Vagina (tissue), 2 donors: ENCODE data around the gene ANGPTL8. TPM values are rescaled to one million over a fixed set of nuclear protein-coding genes. Genes with fewer than 3 reads are reported as not detected.

ENCODE experiments used
- DNase-seq, 2 donors: peaks; one replicate each; pipeline ENCODE4 v3.0.0-alpha.2; 2017; ENCODE audit errors: extremely low spot score in 2 of 2
- H3K27ac ChIP-seq: fragments of 200-600 bp; sonication (generic); one replicate; pipeline ENCODE4 v1.5.1; 2019
- H3K27me3 ChIP-seq: fragments of 200-600 bp; sonication (generic); one replicate; pipeline ENCODE4 v1.5.1; 2019
- H3K36me3 ChIP-seq, 2 donors: fragments of 200-600 bp; sonication (generic); one replicate each; pipeline ENCODE4 v1.5.1; 2017 to 2019
- H3K4me1 ChIP-seq: fragments of 200-600 bp; sonication (generic); one replicate; pipeline ENCODE4 v1.5.1; 2019
- H3K4me3 ChIP-seq, 2 donors: fragments of 200-600 bp; sonication (generic); 1 replicate in 1 of 2; 2 replicates in 1 of 2; pipeline ENCODE4 v1.5.1; 2016 to 2019
- H3K9me3 ChIP-seq: fragments of 200-600 bp; sonication (generic); one replicate; pipeline ENCODE4 v1.5.1; 2019
- POLR2A ChIP-seq, 2 donors: fragments of 450-650 bp; IDR thresholded peaks; one replicate each; pipeline ENCODE4 v1.6.1; 2017; ENCODE audit warnings: antibody characterized with exemption in 2 of 2, mild to moderate bottlenecking in 2 of 2, moderate library complexity in 2 of 2
- POLR2AphosphoS5 ChIP-seq, 2 donors: sonication (generic); formaldehyde crosslinking; IDR thresholded peaks; one replicate each; pipeline ENCODE4 v1.9.0; 2017; ENCODE audit warnings: antibody characterized with exemption in 2 of 2, mild to moderate bottlenecking in 2 of 2, low read depth in 1 of 2; ENCODE audit not compliant: insufficient read depth in 1 of 2
- intact Hi-C: fragments of 100-400 bp; cut with DNase I; formaldehyde crosslinking; loops from one replicate; pipeline ENCODE4 v1.15.1; 2023
- total RNA-seq: library from RNA; depleted of rRNA; stranded (reverse); fragments of >200 nt; gene quantifications from one replicate; pipeline ENCODE4 v1.2.3, GENCODE V29; 2016
- TF ChIP-seq, protein P1 (sequence below), 3 experiments: fragments of 450-650 bp in 2 of 3; fragments of 200-600 bp in 1 of 3; sonication (generic) in 1 of 3; IDR thresholded peaks; one replicate each; pipeline ENCODE4 v1.5.1; 2017 to 2019; ENCODE audit warnings: antibody characterized with exemption in 3 of 3, mild to moderate bottlenecking in 2 of 3, moderate library complexity in 2 of 3

The ANGPTL8 gene
- total RNA-seq, 1 donor from 2014 or later: not detected

DNA sequence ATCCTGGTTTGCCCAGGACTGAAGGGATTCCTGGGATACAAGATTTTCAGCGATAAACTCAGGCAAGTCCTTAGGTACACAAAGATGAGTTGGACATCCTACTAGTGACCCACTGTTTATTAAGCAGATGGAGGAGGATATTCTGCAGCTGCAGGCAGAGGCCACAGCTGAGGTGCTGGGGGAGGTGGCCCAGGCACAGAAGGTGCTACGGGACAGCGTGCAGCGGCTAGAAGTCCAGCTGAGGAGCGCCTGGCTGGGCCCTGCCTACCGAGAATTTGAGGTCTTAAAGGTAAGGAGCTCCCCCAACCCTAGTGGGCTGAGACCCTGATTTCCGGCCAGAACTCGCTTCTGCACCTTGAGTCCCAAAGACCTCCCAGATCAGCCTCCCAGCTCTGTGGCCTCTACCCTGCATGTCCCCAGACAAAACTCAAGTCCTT is 607 bp downstream of the ANGPTL8 start:
- no peak for DNase-seq
- TF ChIP-seq POLR2A (IDR thresholded peaks at IDR 0.05) (no peak), POLR2AphosphoS5 (IDR thresholded peaks at IDR 0.05; ENCODE audit: insufficient read depth in 1 of 2, low read depth in 1 of 2) (no peak)
- TF ChIP-seq, protein P1, sequence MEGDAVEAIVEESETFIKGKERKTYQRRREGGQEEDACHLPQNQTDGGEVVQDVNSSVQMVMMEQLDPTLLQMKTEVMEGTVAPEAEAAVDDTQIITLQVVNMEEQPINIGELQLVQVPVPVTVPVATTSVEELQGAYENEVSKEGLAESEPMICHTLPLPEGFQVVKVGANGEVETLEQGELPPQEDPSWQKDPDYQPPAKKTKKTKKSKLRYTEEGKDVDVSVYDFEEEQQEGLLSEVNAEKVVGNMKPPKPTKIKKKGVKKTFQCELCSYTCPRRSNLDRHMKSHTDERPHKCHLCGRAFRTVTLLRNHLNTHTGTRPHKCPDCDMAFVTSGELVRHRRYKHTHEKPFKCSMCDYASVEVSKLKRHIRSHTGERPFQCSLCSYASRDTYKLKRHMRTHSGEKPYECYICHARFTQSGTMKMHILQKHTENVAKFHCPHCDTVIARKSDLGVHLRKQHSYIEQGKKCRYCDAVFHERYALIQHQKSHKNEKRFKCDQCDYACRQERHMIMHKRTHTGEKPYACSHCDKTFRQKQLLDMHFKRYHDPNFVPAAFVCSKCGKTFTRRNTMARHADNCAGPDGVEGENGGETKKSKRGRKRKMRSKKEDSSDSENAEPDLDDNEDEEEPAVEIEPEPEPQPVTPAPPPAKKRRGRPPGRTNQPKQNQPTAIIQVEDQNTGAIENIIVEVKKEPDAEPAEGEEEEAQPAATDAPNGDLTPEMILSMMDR (IDR thresholded peaks at IDR 0.05): no peak
- H3K4me3 ChIP-seq: no peak overlapping the region
- intact Hi-C loops: no loop called here
- peaks cover 5% of the 10 kb centered on the region for H3K4me1 ChIP-seq
- H3K36me3 ChIP-seq: peaks cover 0 to 23% of the 10 kb centered on the region in 2 donors
- no peak overlapping the region for H3K27ac ChIP-seq
- H3K9me3 ChIP-seq: peaks cover 3% of the 10 kb centered on the region
- H3K27me3 ChIP-seq: no peaks in the 10 kb centered on the region

DNA sequence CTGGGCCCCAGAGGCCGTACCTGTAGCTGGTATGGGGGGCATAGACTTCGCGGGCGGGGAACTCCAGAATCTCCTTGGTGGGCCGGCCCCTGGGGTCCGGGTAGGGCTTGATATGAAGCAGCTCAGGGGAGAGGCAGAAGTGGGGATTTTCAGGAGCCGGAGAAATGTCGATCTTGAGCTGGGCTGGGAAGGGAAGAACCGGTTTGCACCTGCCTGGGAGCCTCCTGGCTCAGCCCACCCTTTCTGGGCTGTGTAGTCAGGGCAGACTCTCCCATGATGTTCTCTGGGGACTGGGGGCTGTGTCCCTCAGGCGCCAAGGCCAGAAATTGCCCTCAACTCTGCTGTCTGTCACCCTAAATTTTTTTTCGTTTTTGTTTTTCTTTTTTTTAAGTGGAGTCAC is 2.6 kb downstream of the ANGPTL8 start:
- Histone ChIP-seq H3K36me3 (peaks cover 0 to 23% of the 10 kb centered on the region in 2 donors), H3K4me3 (no peak overlapping the region), H3K9me3 (peaks cover 3% of the 10 kb centered on the region), H3K27ac (no peak overlapping the region), H3K4me1 (peaks cover 5% of the 10 kb centered on the region), H3K27me3 (no peaks in the 10 kb centered on the region)
- TF ChIP-seq POLR2AphosphoS5 (IDR thresholded peaks at IDR 0.05; ENCODE audit: insufficient read depth in 1 of 2, low read depth in 1 of 2): no peak
- no peak for TF ChIP-seq POLR2A (IDR thresholded peaks at IDR 0.05)
- TF ChIP-seq, protein P1 (IDR thresholded peaks at IDR 0.05): no peak
- intact Hi-C loops: no loop called here
- no peak for DNase-seq

DNA sequence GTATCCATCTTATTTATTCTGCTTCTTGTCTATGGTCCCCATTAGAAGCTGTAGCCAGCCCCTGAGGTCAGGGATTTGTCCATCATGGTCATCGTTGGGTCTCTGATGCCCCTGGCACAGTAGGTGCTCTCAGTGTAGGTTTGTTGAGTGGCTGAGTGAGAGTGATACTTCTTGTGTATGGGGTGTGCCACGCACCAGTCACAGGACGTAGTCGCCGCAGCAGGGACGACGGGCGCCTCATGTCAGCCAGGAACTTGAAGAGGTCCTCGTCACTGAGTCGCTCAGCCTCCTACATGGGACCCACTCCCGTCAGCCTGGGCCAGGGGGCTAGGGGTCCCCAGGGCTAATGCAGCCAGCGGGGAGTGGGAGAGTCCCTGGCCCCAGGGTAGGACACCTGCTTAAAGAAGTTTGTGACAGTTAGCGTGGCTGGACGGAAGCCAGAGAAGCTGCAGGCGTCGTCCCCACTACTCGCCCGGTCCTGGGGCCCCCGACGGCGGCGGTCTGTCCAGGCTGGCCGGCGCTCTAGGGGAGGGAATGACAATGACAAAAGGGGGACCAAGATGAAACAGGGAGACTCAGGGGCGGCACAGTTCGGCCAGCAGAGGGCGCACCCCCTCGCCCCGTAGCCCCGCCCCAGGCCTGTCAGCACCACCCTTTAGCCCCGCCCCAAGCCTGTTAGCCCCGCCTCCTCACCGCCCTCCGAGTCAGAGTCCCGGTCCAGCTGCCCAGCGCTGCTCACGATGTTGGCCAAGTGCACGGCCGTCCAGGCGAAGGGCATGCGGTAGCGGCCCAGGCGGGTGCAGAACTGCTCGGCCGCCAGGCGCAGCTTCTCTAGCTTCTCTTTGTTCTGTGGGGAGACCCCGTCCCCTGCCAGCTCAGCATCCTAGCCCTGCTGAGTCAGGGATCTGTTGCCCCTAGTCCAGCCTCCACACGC is 3.7 kb downstream of the ANGPTL8 start:
- TF ChIP-seq, protein P1 (IDR thresholded peaks at IDR 0.05): peak; percentile 31 to 43 (median 38)
- TF ChIP-seq POLR2AphosphoS5 (IDR thresholded peaks at IDR 0.05; ENCODE audit: insufficient read depth in 1 of 2, low read depth in 1 of 2): peak in 1 of 2 donors; percentile 33
- no peak for TF ChIP-seq POLR2A (IDR thresholded peaks at IDR 0.05)
- peak overlapping the region; percentile 18 for H3K27ac ChIP-seq
- no peak for DNase-seq
- no peaks in the 10 kb centered on the region for H3K27me3 ChIP-seq
- H3K4me1 ChIP-seq: peaks cover 16% of the 10 kb centered on the region
- no peak overlapping the region for H3K4me3 ChIP-seq
- intact Hi-C loops: no loop called here
- H3K36me3 ChIP-seq: peaks cover 0 to 28% of the 10 kb centered on the region in 2 donors
- H3K9me3 ChIP-seq: peaks cover 3% of the 10 kb centered on the region

DNA sequence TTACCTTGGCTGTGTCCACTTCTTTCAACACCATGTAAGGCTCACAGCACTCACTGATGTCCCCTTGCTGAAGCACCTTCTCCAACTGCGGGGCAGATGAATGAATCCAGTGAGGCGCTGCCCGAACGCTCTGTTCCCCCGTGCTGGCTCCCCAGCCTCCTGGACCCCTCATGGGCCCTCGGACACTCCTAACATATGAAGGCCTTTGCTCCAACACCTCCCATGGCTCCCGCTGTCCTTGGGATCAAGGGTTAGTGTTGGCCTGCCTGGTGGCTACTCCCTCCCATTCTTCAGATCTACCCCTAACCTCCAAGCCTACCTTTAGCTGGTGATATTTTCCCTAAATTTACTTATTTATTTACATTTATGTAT is 4.4 kb downstream of the ANGPTL8 start:
- H3K27ac ChIP-seq: peak overlapping the region; percentile 18
- H3K4me1 ChIP-seq: peaks cover 16% of the 10 kb centered on the region
- H3K27me3 ChIP-seq: no peaks in the 10 kb centered on the region
- peaks cover 0 to 31% of the 10 kb centered on the region in 2 donors for H3K36me3 ChIP-seq
- TF ChIP-seq, protein P1 (IDR thresholded peaks at IDR 0.05): no peak
- TF ChIP-seq POLR2A (IDR thresholded peaks at IDR 0.05) (no peak), POLR2AphosphoS5 (IDR thresholded peaks at IDR 0.05; ENCODE audit: insufficient read depth in 1 of 2, low read depth in 1 of 2) (no peak)
- no peak for DNase-seq
- H3K4me3 ChIP-seq: no peak overlapping the region
- peaks cover 3% of the 10 kb centered on the region for H3K9me3 ChIP-seq
- intact Hi-C loops: no loop called here
